ENCODE results near the gene IDH3G.
"Not testable (repeated sequence)": the region's sequence is repeated elsewhere in the genome, so short reads cannot be mapped to it uniquely, and the experiment has no call there.

IDH3G gene

GRCh38 chrX:153743468-153744209 is 50.5 kb downstream of the IDH3G start:
- intact Hi-C loops (cut with DNase I) = not testable (repeated sequence)
- DNase-seq = peak in 3 of 42 donors; percentile 18 to 38 (median 31)

- DNase-seq = peak in 2 of 42 donors; percentile 8 to 19
- intact Hi-C loops (cut with DNase I) = not testable (repeated sequence)
Measured at GRCh38 chrX:153742796-153743467, 51.2 kb downstream of the IDH3G start.

DNA sequence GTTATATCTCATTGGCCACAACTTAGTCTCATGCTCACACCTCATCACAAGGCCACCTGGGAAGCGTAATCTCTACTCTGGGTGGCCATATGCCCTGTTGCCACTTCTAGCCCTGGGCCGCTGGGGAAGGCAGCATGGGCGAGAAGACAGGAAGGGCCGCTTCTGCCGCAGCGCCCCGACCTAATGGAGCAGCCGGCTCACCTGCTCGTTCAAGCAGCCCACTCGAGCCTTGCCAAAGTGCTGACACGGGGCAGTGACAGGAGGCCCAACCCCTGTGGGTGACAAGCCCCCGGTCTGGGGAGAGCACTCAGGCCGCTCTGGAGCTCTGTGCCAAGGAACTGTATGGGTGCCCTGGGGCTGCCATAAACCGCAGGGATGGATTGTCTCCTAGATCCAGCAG is 52.1 kb downstream of the IDH3G start:
- DNase-seq; intact Hi-C loops (cut with DNase I): not testable (repeated sequence)

GRCh38 chrX:153741446-153741845 is 52.7 kb downstream of the IDH3G start:
- intact Hi-C loops (cut with DNase I) = no loop called here
- DNase-seq = peak in 1 of 42 donors; percentile 19

GRCh38 chrX:153740631-153741222 is 53.4 kb downstream of the IDH3G start:
- intact Hi-C loops (cut with DNase I) = no loop called here
- DNase-seq = peak in 1 of 42 donors; percentile 23

DNA sequence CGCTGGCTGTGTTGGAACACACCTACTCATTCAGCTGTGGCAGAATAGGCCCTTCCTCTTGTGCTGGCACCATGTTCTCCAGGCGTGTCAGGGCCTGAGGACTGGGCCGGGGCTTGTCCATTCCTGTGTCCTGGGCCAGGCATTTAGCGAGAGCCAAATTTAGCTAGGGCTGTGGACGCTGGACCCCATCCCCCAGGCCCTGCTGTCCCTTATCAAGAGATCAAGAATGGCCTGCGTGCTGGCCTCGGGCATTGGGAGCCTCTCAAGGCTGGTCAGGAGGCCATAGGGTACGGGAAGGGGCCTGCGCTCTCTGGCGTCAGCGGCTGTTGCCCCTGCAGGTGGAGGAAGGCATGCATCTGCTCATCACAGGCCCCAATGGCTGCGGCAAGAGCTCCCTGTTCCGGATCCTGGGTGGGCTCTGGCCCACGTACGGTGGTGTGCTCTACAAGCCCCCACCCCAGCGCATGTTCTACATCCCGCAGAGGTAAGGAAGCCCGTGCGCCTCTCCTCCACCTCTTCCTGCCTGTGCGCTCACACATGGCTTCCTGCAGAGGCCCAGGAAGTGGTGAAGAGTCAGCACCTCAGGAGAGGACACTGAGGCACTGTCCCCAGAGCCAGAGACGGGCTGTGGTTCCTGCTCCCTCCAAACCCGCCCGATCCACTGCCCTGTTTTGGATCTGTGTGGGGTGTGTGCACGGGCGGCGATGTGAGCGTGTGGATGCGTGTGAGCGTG is 54.3 kb downstream of the IDH3G start:
- DNase-seq = peak in 1 of 42 donors; percentile 31
- intact Hi-C loops (cut with DNase I) = no loop called here

DNA sequence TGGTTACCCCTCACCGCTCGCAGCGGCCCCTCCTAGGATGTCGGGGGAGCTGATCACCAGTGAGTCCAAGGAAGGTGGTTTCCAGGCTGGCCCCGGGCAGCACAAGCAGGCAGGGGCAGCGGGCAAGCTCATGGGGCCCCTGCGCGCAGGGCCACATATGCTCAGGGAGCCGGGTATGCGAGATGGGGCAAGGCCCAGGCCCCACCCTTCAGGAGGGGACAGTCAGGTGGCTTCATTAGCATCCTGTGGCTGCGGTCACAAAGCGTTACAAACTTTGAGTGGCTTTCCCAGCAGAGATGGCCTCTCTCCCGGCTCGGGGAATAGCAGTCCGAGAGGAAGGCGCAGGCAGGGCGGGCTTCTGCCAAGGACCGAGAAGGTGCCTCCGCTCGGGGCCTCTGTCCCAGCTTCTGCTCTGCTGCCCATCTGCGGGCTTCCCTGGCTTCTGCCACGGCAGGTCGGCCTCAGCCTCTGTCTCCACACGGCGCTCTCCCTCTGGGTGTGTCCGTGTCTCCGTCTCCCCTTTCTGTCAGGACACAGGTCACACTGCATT is 56.0 kb downstream of the IDH3G start:
- no peak for DNase-seq
- intact Hi-C loops (cut with DNase I) = no loop called here

DNA sequence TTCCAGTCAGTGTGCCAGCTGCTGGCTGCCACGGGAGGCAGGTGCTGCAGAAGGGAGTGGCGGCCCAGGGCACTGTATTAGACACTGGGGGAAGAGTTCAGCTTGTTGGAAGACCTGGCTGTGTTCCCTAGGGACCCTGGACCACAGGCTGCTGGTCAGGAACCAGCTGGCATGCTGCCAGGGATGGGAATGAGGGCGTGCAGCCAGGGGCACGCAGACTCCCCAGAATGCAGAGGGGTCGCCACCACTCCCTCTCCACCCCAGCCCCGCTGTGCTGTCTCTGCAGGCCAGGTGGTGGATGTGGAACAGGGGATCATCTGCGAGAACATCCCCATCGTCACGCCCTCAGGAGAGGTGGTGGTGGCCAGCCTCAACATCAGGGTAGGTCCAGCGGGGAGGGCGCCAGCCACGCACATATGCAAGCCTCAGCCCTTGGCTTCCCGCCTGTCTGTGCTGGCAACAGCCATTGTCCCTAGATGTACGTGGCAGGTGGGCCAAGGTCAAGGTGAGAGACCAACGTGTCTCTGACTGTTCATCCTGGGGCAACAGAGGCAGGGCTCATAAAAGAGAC is 57.2 kb downstream of the IDH3G start:
- intact Hi-C loops (cut with DNase I) = no loop called here
- DNase-seq = no peak

DNA sequence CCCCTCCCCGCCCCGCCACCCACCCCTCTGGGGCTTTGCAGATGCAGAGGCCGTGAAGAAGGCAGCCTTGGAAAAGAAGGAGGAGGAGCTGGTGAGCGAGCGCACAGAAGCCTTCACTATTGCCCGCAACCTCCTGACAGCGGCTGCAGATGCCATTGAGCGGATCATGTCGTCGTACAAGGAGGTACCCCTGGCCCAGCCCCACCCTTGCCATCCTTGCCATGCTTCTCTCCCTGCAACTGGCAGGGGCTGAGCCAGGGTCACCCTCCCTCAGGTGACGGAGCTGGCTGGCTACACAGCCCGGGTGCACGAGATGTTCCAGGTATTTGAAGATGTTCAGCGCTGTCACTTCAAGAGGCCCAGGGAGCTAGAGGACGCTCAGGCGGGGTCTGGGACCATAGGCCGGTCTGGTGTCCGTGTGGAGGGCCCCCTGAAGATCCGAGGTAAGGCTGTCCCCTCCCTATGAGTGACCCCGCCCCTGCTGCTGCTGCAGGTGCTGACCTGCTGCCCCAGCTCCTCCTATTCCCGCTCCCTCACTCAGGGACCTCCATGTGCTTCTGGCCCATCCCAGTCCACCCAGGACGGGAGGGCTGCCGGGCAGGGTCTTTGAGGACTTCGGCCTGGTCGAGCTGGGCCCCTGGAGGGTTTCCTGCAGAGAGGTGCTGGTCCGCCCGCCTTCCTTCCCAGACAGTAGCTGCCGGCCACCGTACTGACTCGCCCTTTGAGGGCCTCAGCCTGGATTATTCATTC is 57.9 kb downstream of the IDH3G start:
- peak in 15 of 42 donors; percentile 4 to 73 (median 38) for DNase-seq
- intact Hi-C loops (cut with DNase I) = no loop called here

Data from head of caudate nucleus (tissue), 42 donors.